Lower leg skin (tissue), 4 donors: Measurements from ENCODE around the gene LRRFIP1. TPM values are rescaled to one million over a fixed set of nuclear protein-coding genes. Genes with fewer than 3 reads are reported as not detected.

ENCODE experiments used
- DNase-seq, 2 donors: peaks; one replicate each; pipeline ENCODE4 v3.0.0-alpha.2; 2019; ENCODE audit warnings: low spot score in 2 of 2
- H3K4me3 ChIP-seq: fragments of 200-600 bp; sonication (generic); 2 replicates; pipeline ENCODE4 v1.5.1; 2017; ENCODE audit warnings: mild to moderate bottlenecking, low read depth; ENCODE audit not compliant: poor library complexity, severe bottlenecking
- POLR2A ChIP-seq, 2 donors: fragments of 450-650 bp; IDR thresholded peaks; one replicate each; pipeline ENCODE4 v1.6.1; 2016 to 2017; ENCODE audit warnings: antibody characterized with exemption in 2 of 2, mild to moderate bottlenecking in 1 of 2, moderate library complexity in 1 of 2
- WGBS, 2 donors: methylation state at CpG; one replicate each; pipeline ENCODE4 v1.1.5; 2018; 5-methylcytosine and 5-hydroxymethylcytosine counted together
- intact Hi-C: fragments of 100-400 bp; cut with DNase I; formaldehyde crosslinking; loops from one replicate; pipeline ENCODE4 v1.15.0; 2023; ENCODE audit warnings: low total_unique reads
- total RNA-seq, 4 donors: library from RNA; depleted of rRNA; stranded (reverse); fragments of >200 nt; gene quantifications; one replicate each; pipeline ENCODE4 v1.1.0, GENCODE V29; 2016
- TF ChIP-seq, protein P1 (sequence below), 3 donors: fragments of 450-650 bp; IDR thresholded peaks; one replicate each; pipeline ENCODE4 v1.5.1; 2016; ENCODE audit warnings: antibody characterized with exemption in 3 of 3, mild to moderate bottlenecking in 3 of 3, moderate library complexity in 2 of 3

The LRRFIP1 gene
- total RNA-seq, 4 donors from 2014 or later: 45.5 to 88.0 (median 67.5) TPM

DNA sequence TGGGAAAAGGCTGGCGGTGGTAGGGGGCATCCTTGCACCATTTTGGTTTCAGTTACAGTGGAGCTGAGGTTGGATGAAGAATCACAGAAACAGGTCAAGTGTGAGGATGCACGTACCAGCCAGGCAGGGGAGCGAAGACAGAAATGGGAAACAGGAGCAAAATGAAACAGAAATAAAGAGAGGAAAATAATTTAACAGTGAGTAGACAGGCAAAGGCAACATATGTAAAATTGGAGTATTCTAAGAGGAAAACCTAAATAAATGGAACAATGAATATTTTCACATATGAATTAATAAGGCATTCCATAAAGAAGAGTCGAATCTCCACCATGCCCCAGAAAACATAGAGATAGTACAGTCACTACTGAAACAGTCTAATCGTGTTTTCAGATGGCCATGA, 29.7 kb downstream of the LRRFIP1 start:
- no peak overlapping the region for H3K4me3 ChIP-seq
- TF ChIP-seq, protein P1, sequence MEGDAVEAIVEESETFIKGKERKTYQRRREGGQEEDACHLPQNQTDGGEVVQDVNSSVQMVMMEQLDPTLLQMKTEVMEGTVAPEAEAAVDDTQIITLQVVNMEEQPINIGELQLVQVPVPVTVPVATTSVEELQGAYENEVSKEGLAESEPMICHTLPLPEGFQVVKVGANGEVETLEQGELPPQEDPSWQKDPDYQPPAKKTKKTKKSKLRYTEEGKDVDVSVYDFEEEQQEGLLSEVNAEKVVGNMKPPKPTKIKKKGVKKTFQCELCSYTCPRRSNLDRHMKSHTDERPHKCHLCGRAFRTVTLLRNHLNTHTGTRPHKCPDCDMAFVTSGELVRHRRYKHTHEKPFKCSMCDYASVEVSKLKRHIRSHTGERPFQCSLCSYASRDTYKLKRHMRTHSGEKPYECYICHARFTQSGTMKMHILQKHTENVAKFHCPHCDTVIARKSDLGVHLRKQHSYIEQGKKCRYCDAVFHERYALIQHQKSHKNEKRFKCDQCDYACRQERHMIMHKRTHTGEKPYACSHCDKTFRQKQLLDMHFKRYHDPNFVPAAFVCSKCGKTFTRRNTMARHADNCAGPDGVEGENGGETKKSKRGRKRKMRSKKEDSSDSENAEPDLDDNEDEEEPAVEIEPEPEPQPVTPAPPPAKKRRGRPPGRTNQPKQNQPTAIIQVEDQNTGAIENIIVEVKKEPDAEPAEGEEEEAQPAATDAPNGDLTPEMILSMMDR (IDR thresholded peaks at IDR 0.05): no peak
- no peak for TF ChIP-seq POLR2A (IDR thresholded peaks at IDR 0.05)
- 95 to 96% methylated on average over 5 of the region's 5 CpGs for WGBS, 2 donors
- intact Hi-C loops: loop anchor here (10.0 kb wide), 1 partner anchor 528 kb away; no protein-coding TSS in a partner anchor
- DNase-seq: no peak

DNA sequence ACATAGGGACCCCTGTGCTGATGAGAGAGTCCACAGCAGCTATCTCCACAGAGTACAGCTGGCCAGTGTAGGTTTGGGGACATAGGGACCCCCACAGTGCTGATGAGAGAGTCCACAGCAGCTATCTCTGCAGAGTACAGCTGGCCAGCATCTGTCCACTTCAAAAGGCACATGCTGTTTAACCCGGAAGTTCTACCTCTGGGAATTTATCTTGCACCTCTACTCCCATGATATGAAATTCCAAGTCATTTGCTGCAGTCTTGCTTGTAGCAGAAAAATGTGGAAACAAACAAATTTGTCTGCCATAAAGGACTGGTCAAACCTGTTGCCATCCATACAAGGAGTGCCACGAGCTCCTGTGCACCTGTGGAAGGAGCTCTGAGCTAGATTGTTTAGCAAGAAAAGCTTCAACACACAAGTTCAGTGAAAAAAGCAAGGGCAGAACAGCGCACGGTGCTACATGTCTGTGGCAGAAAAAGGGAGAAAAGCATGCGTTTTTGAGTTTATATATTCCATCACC, 33.1 kb downstream of the LRRFIP1 start:
- H3K4me3 ChIP-seq: no peak overlapping the region
- no peak for DNase-seq
- WGBS, 2 donors: 61 to 65% methylated on average over 5 of the region's 5 CpGs
- intact Hi-C loops: no loop called here
- TF ChIP-seq, protein P1 (IDR thresholded peaks at IDR 0.05): no peak
- no peak for TF ChIP-seq POLR2A (IDR thresholded peaks at IDR 0.05)

DNA sequence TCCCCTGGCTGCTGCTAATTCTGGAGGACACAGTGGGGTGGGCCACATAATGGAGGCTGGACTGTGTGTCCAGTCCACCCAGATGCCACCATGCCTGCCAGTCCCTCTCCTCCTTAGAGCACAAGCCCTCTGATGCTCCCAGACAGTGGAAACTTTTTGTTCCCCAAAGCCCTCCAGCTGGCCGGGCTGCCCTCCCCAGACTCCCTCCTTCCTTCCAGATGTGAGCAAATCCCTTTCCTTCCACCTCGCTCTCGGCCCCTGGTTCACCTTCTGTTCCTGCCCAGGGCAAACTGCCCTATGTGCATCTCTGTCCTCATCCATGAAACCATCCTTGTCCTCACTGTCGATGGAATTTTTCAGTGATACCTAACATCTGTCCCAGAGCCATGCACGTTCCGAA, 33.9 kb downstream of the LRRFIP1 start:
- no peak for TF ChIP-seq POLR2A (IDR thresholded peaks at IDR 0.05)
- TF ChIP-seq, protein P1 (IDR thresholded peaks at IDR 0.05): no peak
- intact Hi-C loops: no loop called here
- no peak for DNase-seq
- 73 to 75% methylated on average over 6 of the region's 6 CpGs for WGBS, 2 donors
- H3K4me3 ChIP-seq: no peak overlapping the region

DNA sequence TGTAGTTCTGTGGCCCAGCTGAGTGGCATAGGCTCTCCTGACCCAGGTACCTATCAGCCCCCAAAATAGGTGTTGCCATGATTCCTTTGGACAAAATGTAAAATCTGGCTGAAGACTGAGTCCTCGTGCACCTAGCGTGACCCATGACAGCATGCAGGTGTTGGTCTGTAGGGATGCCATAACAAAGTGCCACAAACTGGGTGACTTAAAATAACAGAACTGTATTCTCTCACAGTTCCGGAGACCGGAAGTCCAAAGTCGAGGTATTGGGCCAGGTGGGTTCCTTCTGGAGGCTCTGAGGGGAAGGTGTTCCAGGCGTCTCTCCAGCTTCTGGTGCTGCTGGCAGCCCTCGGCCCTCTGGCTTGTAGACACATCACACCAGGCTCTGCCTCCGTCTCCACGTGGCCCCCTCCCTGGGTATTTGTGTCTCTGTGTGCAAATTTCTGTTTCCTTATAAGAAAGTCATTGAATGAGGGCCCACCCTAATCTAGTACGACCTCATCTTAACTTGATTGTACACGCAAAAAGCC, 34.5 kb downstream of the LRRFIP1 start:
- intact Hi-C loops: no loop called here
- 80 to 81% methylated on average over 11 of the region's 11 CpGs for WGBS, 2 donors
- no peak for TF ChIP-seq POLR2A (IDR thresholded peaks at IDR 0.05)
- TF ChIP-seq, protein P1 (IDR thresholded peaks at IDR 0.05): no peak
- DNase-seq: no peak
- no peak overlapping the region for H3K4me3 ChIP-seq

DNA sequence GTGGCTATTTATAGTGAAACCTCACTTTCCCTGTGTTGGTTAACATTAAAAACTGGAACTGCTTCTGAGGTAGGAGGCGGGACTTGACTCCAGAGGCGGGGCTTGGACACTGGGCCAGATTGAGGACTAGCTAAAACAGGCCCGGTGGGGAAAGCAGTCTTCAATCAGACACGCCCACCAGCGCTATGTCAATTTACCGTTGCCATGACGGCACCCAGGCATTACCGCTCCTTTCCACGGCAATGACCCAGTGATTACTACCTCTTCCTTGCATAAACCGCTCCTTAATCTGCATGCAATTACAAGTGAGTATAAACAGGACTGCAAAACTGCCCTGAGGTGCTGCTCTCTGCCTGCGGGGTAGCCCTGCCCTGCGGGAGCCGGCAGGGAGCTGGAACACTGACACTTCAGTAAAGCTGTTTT, 35.3 kb downstream of the LRRFIP1 start:
- no peak overlapping the region for H3K4me3 ChIP-seq
- intact Hi-C loops: no loop called here
- WGBS, 2 donors: 5 to 16% methylated on average over 13 of the region's 13 CpGs
- TF ChIP-seq POLR2A (IDR thresholded peaks at IDR 0.05): no peak
- TF ChIP-seq, protein P1 (IDR thresholded peaks at IDR 0.05): no peak
- DNase-seq: peak; percentile 95 to 99
